HPDE6-E6E7 (cell line): Measurements from ENCODE around the gene GRID2.
"Not testable (repeated sequence)": the region's sequence is repeated elsewhere in the genome, so short reads cannot be mapped to it uniquely, and the experiment has no call there.

ENCODE experiments used
- DNase-seq: peaks from one replicate; pipeline ENCODE4 v3.0.0; 2011; ENCODE audit warnings: missing footprints; ENCODE audit errors: extremely low spot score

Gene GRID2

DNA sequence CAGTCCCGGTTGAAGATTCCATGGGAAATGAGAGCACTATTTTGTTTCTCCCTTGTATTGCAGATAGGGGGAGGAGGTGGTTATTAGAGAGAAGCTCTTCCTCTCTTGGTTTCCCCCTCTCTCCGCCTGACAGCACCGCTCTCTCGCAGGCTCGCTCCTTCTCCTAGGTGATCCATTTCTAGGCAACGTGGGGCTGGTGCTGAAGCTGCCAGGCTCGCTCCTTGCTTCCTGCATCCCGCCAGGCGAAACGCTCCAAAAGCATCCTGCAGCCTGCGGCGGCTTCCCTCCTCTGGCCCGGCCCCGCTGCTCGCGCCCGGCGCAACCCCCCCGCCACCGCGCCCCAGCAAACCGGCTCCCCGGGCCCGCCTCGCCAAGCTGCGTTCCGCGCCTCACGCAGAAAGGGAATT, at the start of gene GRID2:
Gene GRID2 (plus strand): TSS at position 346 of the 407 bp plus-strand sequence.
- no peak for DNase-seq

DNA sequence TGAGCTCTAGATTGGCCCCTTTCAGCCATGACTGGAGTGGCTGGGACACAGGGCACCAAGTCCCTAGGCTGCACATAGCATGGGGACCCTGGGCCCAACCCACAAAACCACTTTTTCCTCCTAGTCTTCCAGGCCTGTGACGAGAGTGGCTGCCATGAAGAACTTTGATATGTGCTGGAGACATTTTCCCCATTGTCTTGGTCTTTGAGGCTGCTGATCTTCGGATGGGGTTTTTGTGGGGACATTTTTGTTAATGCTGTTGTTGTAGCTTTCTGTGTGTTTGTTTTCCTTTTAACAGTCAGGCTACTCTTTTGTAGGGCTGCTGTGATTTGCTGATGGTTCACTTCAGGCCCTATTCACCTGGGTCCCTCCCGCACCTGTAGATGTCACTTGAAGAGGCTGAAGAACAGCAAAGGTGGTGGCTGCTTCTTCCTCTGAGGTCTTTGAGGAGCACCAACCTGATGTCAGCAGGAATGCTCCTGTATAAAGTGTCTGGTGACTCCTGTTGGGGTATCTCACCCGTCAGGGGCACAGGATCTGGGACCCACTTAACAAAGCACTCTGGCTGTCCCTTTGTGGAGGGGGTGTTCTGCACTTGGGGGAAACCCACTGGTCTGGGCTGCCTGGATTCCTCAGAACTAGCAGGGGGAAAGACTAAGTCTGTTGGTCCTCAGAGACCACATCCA, 49.6 kb upstream of the GRID2 start:
- DNase-seq: no peak

DNA sequence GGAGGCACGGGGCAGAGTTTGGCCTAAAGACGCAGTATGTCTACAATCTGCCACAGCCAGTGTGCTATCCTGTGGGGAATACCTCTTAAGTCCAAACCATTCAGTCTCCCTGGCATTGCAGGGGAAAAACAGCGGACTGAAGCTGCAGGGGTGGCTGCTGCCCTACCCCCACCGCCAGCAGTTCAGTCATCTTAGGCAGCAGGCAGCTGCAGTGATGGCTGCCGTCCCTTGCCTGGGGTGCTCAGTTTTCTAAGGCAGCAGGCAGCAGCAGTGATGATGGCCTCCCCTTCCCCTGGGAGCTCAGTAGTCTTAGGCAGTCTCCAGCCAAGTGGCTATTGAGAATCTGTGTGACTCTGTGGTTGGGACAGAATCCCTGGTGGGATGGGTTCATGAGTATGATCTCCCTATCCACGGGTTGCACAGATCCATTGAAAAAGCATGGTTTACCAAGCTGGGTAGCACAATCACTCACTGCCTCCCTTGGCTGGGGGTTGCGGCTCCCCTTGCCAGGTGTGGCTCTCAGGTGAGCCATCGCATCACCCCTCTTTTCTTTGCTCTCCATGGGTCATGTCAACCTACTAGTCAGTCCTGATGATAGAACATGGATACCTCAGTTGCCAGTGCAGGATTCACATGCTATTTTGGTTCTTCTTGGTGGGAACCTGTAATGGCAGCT, 48.9 kb upstream of the GRID2 start:
- DNase-seq: no peak

DNA sequence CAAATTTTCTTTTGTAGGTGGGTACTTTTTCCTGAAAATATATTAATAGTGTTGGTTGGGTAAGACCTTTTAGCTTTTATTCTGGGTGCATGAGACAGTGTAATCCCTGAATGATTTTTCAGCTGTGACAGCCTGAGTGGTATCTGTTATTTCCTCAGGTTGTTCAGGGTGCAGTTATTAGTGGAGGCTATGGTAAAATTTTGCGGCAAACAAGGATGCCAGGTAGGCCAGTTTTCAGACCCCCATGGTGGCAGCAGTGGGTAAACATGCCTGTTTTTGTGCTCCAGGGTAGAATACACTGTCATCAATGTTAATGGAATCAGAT, 47.9 kb upstream of the GRID2 start:
- no peak for DNase-seq

DNA sequence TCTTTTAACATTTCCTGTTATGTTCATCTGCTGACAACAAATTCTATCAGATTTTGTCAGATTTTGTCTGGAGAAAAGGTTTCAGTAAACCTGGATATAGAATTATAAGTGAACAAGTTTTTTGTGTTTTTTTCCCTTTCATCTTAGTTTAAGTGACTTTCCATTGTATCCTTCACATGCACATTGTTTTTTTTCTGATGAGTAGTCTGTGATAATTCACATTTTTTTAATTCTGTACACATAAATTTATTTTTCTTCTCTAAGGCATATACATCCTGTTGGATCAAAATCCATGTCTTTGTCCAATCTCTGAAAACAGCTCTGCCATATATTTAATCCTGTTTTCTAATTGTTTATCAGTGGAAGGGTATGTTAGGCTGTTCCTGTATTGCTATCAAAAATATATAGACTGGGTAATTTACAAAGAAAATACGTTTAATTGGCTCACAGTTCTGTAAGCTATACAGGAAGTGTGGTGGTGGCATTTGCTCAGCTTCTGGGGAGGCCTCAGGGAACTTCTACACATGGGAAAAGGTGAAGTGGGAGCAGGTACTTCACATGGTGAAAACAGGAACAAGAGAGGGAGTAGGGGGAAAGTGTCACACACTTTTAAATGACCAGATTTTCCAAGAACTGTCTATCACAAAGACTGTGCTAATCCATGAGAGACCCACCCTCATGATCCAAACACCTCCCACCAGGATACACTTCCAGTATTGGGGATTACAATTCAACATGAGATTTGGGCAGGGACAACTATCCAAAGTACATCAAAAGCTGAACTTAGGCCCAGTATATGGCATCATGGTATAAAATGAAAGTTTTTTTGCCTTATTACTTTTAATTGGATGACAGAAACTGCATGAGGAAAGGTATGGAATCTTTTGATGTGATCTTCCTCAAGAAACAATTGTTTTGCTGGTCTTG, 45.6 kb upstream of the GRID2 start:
- no peak for DNase-seq

DNA sequence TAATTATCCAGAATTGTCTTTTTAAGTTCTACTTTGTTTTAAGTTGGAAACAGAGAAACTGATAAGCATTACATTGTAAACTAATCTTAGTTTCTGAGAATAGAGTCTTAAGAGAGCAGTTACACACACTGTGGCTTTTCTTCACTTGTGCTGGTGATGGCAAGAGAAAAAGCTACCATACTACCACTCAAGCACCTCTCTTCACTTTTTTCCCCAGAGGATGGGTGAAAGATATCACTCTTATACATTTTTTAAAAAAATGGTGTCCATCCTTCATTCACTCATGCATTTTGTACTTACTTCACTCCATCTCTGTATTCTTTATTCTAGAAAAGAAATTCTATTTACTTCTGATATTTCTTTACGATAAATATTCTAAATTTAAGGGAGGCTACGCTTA, 42.5 kb upstream of the GRID2 start:
- DNase-seq: no peak

DNA sequence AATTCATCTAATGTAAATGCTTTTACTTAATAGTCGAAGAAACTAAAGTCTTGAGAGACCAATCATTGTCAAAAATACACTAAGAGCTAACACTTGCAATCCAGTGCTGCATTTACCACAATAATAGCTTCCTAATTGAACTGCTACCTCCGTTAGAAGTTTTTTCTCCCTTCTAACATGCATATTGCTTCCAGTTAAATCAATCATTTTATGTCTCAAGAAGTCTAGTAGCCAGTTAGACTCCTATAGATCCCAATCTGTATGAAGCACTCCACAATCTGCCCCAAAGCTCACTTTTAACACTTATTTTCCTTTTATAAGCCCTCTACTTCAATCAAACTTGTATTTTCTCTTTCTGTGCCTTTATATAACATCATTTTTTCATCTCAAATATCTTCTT, 41.4 kb upstream of the GRID2 start:
- no peak for DNase-seq

DNA sequence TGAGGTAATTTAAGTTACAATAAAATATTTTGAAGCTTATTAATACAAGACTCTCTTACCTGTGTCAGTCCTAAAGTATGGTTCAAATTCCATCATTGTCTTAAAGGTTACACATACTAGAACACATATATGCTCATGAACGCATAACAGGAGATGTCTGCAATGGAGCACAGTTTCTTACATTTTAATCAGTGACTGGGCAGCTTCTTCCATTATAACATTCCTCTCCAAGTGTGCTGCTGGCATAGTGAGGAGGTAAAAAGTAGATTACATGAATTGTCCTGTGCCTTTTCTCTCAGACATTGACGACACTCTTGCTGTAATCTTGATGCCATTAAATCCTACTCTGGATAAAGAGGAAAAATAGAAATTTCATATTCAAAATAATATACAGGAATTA, 40.8 kb upstream of the GRID2 start:
- DNase-seq: no peak

DNA sequence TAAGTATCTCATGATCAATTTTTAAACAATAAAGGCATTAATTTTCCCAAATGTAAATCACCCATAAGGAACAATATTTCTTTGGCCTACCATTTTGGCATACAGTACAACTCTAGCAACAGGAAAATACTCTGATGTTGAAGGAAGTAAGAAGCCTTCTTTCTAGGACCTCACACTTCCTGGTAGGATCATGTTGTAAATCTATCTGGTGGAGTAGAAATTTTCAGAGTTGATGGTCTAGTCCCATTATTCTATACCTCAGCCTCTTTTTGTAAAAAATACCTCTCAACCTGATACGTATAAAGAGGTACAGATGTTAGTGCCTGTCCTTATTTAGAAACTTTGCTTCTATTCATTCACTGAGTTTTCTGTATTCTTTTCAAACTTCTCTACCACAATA, 40.2 kb upstream of the GRID2 start:
- DNase-seq: no peak

DNA sequence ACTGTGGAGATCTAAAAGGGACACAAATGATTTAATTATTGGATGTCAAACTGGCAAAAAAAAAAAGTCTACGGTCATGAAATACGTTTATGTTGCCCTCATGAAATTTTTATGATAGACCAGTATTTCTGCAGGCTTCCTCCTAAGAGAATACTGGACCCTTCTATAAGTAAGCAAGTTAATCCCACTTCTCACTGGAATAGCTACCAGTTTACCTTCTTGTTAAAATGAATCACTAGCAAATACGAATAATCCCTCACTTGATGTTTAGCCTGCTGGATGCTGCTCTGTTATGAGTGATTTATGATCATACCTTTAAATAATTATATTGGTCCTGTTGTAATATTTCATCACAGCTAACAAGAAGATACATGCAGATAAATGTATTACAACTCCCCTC, 39.6 kb upstream of the GRID2 start:
- DNase-seq: no peak

DNA sequence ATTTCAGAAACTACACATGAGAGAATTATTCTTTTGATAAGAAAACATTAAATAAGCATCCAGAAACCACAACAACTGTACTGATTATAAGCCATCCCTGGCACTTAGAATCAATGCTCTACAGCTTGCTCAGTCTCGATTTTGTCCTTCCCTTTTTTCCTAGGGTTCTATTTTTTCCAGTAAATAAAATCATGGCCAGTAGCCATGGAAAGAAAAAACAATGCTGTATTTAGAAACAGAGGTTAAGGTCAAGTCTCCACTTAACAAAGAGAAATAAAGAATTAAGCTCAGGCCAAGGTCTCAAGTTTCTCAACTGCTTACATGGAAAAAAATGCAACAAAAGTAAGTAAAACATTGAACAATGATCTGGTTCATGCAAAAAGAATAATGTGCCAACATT, 38.7 kb upstream of the GRID2 start:
- DNase-seq: no peak

DNA sequence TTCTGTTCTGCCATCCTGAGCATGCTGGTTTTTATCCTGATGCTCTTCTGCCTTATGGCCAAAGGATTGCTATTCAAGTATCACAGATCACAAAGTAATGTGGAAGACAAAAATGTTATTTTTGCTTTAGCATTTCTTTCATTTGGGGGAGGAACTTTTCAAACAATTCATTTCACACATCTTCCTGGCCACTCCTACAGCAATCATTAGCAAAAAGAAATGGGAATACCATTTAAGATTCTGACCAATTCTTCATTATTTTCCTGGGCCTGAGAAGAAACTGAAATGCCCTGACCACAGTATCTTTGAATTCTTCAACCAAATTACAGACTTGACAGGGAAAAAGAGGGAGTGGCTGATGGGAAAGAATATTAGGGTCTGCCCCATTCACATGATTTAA, 38.0 kb upstream of the GRID2 start:
- no peak for DNase-seq

DNA sequence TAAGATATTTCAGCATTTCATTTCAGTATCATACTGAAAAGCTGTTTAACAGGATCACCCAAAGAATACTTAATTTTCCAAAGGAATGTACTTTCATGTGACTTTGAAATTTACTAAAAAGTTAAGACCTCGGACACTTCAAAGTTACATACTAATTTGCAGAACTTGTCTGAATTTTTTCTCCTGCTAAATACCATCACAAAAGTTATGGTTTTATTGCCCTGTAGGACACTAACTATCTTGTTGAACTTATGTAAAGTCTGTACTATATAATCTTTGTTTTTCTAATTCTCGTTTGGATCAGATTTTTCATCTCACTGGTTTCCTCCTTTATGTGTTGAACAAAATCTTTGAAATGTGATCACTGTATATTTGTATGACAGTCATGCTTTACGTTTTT, 37.2 kb upstream of the GRID2 start:
- DNase-seq: no peak

DNA sequence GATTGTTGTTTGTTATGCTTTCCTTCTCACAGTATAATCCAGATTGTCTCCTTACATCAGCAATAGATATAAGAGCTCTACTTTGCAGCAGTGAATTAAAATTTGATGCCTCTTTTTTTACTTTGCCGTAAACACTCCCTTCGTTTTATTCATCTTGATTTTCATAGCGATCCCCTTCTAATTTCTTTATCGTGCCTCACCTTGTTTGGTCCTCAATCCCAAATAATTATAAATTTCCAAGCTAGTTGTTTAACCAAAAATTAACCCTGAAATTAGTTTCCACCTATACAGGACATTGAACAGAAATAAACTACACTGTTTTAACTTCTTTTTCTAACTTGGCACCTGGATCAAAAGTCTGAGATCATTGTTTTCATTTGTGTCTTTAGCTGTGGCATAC, 35.1 kb upstream of the GRID2 start:
- DNase-seq: no peak

DNA sequence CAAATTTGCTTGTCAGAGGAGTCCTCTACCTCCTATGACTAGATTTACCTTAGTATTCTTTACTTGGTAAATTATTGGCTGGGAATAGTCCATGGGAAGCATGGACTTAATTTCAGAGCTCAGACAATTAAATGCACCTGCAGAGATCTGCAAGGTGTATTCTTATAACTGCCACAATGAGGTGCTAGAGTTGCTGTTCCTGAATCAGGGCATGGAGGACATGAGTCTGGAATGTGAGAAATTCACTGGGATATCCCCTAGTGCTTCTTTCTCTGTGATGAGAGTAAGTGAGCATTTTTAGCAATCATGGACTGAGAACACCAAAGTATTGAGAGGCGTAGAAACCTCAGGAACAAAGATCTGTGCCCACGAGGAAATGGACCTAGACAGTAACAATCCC, 32.9 kb upstream of the GRID2 start:
- DNase-seq: no peak

DNA sequence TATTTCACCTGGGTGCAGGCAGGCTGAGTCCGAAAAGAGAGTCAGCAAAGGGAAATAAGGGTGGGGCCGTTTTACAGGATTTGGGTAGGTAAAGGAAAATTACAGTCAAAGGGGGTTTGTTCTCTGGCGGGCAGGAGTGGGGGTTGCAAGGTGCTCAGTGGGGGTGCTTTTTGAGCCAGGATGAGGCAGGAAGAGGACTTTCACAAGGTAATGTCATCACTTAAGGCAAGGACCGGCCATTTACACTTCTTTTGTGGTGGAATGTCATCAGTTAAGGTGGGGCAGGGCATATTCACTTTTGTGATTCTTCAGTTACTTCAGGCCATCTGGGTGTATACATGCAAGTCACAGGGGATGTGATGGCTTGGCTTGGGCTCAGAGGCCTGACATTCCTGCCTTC, 32.2 kb upstream of the GRID2 start:
- not testable (repeated sequence) for DNase-seq

DNA sequence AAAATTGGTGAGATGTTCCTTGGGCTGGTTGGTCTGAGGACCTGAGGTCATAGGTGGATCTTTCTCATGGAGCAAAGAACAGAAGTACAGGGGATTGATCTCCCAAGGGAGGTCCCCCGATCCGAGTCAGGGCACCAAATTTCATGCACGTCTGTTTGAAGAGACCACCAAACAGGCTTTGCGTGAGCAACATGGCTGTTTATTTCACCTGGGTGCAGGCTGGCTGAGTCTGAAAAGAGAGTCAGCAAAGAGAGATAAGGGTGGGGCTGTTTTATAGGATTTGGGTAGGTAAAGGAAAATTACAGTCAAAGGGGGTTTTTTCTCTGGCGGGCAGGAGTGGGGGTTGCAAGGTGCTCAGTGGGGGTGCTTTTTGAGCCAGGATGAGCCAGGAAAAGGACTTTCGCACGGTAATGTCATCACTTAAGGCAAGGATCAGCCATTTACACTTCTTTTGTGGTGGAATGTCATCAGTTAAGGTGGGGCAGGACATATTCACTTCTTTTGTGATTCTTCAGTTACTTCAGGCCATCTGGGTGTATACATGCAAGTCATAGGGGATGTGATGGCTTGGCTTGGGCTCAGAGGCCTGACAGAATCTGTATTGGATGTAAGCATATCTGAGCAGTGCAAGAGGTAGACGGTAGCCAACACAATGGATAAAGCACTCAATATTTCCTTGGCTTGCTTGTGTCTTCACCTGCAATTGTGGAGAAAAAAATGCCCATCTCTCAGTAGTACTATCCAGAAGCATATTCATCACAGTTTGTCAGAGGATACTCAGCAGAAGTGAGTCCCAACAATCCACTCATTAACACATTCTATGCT, 26.5 kb upstream of the GRID2 start:
- not testable (repeated sequence) for DNase-seq

DNA sequence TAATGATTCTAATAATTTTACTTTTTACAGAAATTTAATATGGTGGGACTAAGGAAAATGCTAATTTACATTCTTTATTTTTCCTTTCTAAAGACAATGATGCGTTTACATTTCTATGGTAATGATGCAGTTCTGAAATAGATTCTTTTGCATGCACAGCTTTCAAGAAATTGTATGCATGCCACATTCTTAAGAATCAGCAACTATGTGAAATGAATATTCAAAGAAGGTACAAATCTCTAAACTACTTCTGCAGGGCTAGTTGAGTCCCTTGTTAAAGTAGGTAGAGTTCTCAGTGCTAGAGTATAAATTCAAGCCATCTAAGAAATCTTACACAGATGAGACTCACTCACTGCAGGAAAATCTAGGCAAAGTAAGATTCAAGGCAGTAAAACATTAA, 24.5 kb upstream of the GRID2 start:
- DNase-seq: no peak

DNA sequence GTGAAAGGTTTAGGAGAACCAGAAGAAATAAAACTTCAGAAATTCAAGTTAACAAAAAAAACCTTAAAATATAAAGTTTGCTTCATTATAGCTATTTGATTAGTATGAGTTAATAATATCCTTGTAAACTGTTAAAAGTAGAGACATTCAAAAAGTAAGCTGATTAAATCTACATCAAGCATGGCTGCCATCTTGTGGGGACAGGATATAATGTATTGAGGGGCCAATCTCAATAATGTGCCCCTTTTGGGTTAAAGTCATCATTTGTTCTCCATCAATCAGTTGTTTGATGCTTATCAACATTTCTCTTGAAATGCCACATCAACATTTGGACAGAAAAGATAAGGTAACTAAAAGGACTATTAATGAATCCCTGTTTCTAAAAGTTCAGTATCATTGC, 4.6 kb upstream of the GRID2 start:
- no peak for DNase-seq

DNA sequence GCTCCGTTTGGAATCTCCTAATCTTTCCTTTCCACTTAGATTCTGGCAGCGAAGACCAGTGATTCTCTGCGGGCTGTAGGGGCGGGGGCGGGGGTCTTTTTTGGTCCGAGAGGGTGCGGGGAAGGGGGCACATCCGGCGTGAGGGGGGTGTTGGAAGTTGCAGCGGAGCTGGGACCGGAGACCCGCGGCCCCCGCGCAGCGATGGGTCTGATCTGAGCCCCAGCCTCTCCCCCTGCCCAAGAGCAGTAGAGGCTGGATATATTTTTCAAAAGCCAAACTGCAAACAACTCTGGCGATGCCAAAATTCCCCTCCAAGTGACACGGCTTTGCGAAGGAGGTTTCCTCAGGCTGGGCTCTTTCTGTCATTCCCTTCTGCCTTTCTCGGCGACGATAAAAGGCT, 355 bp downstream of the GRID2 start:
- DNase-seq: no peak

DNA sequence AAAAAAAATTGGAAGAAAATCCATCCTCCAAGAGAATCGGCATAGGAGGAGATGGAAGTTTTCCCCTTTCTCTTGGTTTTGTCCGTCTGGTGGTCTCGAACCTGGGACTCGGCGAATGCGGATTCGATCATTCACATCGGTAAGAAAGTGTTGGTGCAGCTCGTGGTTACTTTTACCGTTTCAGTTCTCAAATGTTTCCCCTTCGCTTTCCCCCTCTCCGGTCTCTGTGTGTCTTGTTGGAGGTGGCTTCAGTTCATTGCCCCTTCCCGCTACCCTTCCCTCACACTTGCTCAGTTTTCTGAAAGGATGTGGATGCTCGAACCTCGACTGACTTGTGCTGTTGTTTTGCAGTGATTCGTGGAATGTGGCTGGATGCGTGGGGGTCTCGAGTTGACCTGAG, 840 bp downstream of the GRID2 start:
- DNase-seq: no peak
